Measurements from ENCODE around the gene PAK4. TPM values are rescaled to one million over a fixed set of nuclear protein-coding genes. Genes with fewer than 3 reads are reported as not detected.

Gene PAK4
- total and polyA plus RNA-seq, 2 of the 13 experiments (the other 11 are each of a cell fraction or from before 2014, with no cell fraction given) = 9.5 to 17.8 TPM

- TF ChIP-seq, protein P1, sequence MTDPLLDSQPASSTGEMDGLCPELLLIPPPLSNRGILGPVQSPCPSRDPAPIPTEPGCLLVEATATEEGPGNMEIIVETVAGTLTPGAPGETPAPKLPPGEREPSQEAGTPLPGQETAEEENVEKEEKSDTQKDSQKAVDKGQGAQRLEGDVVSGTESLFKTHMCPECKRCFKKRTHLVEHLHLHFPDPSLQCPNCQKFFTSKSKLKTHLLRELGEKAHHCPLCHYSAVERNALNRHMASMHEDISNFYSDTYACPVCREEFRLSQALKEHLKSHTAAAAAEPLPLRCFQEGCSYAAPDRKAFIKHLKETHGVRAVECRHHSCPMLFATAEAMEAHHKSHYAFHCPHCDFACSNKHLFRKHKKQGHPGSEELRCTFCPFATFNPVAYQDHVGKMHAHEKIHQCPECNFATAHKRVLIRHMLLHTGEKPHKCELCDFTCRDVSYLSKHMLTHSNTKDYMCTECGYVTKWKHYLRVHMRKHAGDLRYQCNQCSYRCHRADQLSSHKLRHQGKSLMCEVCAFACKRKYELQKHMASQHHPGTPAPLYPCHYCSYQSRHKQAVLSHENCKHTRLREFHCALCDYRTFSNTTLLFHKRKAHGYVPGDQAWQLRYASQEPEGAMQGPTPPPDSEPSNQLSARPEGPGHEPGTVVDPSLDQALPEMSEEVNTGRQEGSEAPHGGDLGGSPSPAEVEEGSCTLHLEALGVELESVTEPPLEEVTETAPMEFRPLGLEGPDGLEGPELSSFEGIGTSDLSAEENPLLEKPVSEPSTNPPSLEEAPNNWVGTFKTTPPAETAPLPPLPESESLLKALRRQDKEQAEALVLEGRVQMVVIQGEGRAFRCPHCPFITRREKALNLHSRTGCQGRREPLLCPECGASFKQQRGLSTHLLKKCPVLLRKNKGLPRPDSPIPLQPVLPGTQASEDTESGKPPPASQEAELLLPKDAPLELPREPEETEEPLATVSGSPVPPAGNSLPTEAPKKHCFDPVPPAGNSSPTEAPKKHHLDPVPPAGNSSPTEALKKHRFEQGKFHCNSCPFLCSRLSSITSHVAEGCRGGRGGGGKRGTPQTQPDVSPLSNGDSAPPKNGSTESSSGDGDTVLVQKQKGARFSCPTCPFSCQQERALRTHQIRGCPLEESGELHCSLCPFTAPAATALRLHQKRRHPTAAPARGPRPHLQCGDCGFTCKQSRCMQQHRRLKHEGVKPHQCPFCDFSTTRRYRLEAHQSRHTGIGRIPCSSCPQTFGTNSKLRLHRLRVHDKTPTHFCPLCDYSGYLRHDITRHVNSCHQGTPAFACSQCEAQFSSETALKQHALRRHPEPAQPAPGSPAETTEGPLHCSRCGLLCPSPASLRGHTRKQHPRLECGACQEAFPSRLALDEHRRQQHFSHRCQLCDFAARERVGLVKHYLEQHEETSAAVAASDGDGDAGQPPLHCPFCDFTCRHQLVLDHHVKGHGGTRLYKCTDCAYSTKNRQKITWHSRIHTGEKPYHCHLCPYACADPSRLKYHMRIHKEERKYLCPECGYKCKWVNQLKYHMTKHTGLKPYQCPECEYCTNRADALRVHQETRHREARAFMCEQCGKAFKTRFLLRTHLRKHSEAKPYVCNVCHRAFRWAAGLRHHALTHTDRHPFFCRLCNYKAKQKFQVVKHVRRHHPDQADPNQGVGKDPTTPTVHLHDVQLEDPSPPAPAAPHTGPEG (CRISPR knock-in tag; IDR thresholded peaks at IDR 0.05) = peak; percentile 53; the same call in 1 of the 2 replicates
- TF ChIP-seq SALL1 (CRISPR knock-in tag; IDR thresholded peaks at IDR 0.05) (peak; percentile 93), BORCS8-MEF2B (CRISPR knock-in tag; IDR thresholded peaks at IDR 0.05) (peak; percentile 74; the same call in 1 of the 2 replicates), ASH2L (IDR thresholded peaks at IDR 0.05; ENCODE audit: insufficient read length, low read depth, low read length) (peak; percentile 93), ZNF549 (CRISPR knock-in tag; IDR thresholded peaks at IDR 0.05) (no peak), SP5 (CRISPR knock-in tag; IDR thresholded peaks at IDR 0.05; ENCODE audit: borderline replicate concordance, low read depth) (peak; percentile 83), AGO2 (optimal IDR thresholded peaks at IDR 0.05; ENCODE audit: low read depth, low read length) (peak; percentile 90), HNRNPL (IDR thresholded peaks at IDR 0.05; ENCODE audit: low read depth, low read length) (no peak), ZNF891 (CRISPR knock-in tag; IDR thresholded peaks at IDR 0.05) (peak; percentile 65; the same call in 1 of the 2 replicates), ELF3 (CRISPR knock-in tag; IDR thresholded peaks at IDR 0.05) (0 out of 2 replicates have a peak, but pooled peaks have one; percentile 28)
- TF ChIP-seq, protein P2, sequence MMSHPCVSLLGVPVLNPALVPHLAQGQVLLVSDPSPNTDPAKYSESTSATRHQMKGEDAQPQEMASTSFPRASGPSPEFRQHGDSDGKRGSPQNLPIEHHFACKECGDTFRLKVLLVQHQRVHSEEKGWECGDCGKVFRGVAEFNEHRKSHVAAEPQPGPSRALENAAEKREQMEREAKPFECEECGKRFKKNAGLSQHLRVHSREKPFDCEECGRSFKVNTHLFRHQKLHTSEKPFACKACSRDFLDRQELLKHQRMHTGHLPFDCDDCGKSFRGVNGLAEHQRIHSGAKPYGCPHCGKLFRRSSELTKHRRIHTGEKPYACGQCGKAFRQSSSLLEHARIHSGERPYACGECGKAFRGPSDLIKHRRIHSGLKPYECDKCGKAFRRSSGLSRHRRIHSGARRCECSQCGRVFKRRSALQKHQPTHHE (CRISPR knock-in tag; IDR thresholded peaks at IDR 0.05; ENCODE audit: borderline replicate concordance) = 0 out of 2 replicates have a peak, but pooled peaks have one; percentile 73
- TF ChIP-seq, protein P3, sequence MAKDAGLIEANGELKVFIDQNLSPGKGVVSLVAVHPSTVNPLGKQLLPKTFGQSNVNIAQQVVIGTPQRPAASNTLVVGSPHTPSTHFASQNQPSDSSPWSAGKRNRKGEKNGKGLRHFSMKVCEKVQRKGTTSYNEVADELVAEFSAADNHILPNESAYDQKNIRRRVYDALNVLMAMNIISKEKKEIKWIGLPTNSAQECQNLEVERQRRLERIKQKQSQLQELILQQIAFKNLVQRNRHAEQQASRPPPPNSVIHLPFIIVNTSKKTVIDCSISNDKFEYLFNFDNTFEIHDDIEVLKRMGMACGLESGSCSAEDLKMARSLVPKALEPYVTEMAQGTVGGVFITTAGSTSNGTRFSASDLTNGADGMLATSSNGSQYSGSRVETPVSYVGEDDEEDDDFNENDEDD (CRISPR knock-in tag; IDR thresholded peaks at IDR 0.05; ENCODE audit: borderline replicate concordance) = peak; percentile 52; the same call in 1 of the 2 replicates
- TF ChIP-seq, protein P4, sequence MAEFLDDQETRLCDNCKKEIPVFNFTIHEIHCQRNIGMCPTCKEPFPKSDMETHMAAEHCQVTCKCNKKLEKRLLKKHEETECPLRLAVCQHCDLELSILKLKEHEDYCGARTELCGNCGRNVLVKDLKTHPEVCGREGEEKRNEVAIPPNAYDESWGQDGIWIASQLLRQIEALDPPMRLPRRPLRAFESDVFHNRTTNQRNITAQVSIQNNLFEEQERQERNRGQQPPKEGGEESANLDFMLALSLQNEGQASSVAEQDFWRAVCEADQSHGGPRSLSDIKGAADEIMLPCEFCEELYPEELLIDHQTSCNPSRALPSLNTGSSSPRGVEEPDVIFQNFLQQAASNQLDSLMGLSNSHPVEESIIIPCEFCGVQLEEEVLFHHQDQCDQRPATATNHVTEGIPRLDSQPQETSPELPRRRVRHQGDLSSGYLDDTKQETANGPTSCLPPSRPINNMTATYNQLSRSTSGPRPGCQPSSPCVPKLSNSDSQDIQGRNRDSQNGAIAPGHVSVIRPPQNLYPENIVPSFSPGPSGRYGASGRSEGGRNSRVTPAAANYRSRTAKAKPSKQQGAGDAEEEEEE (CRISPR knock-in tag; IDR thresholded peaks at IDR 0.05; ENCODE audit: borderline replicate concordance) = 0 out of 2 replicates have a peak, but pooled peaks have one; percentile 23
- TF ChIP-seq, protein P5, sequence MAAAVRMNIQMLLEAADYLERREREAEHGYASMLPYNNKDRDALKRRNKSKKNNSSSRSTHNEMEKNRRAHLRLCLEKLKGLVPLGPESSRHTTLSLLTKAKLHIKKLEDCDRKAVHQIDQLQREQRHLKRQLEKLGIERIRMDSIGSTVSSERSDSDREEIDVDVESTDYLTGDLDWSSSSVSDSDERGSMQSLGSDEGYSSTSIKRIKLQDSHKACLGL (CRISPR knock-in tag; IDR thresholded peaks at IDR 0.05) = peak; percentile 59; the same call in 1 of the 2 replicates
- TF ChIP-seq, protein P6, sequence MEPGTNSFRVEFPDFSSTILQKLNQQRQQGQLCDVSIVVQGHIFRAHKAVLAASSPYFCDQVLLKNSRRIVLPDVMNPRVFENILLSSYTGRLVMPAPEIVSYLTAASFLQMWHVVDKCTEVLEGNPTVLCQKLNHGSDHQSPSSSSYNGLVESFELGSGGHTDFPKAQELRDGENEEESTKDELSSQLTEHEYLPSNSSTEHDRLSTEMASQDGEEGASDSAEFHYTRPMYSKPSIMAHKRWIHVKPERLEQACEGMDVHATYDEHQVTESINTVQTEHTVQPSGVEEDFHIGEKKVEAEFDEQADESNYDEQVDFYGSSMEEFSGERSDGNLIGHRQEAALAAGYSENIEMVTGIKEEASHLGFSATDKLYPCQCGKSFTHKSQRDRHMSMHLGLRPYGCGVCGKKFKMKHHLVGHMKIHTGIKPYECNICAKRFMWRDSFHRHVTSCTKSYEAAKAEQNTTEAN (CRISPR knock-in tag; conservative IDR thresholded peaks at IDR 0.05) = 0 out of 2 replicates have a peak, but pooled peaks have one; percentile 31
Observed at GRCh38 chr19:39125554-39126311, at the start of gene PAK4 (continued).

All from HepG2 (cell line).